ENCODE data around the gene COCH.

The COCH gene

DNA sequence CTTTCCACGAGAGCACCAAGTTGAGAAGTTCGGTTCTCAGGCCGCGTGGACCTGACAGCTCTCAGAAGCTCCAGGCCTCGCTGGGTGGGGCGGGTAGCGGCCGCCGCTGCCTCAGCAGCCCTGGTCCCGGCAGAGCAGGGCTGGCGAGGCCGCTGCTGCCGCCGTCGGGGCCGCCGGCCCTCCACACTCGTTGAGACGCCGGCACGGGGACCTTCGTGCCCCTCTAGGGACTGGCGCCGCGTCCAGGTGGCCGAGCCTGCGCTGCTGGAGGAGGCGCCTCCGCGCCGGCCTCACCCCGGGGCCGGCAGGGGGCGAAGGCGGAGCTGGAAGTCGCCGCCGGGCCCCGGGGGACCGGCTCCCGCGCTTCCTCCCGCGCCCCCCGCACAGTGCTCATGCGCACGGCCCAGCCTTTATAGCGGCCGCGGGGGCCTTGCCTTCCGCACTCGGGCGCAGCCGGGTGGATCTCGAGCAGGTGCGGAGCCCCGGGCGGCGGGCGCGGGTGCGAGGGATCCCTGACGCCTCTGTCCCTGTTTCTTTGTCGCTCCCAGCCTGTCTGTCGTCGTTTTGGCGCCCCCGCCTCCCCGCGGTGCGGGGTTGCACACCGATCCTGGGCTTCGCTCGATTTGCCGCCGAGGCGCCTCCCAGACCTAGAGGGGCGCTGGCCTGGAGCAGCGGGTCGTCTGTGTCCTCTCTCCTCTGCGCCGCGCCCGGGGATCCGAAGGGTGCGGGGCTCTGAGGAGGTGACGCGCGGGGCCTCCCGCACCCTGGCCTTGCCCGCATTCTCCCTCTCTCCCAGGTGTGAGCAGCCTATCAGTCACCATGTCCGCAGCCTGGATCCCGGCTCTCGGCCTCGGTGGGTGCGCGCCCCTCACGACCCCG is at the start of gene COCH (continued):
- 0 out of 2 replicates have a peak, but pooled peaks have one; percentile 21 for TF ChIP-seq ZNF335 (tag by site-specific recombination; conservative IDR thresholded peaks at IDR 0.05)
- TF ChIP-seq ZBTB8A (tag by site-specific recombination; IDR thresholded peaks at IDR 0.05), result peak; percentile 85
- no peak for TF ChIP-seq ZNF48 (tag by site-specific recombination; IDR thresholded peaks at IDR 0.05)
- TF ChIP-seq, protein P1, sequence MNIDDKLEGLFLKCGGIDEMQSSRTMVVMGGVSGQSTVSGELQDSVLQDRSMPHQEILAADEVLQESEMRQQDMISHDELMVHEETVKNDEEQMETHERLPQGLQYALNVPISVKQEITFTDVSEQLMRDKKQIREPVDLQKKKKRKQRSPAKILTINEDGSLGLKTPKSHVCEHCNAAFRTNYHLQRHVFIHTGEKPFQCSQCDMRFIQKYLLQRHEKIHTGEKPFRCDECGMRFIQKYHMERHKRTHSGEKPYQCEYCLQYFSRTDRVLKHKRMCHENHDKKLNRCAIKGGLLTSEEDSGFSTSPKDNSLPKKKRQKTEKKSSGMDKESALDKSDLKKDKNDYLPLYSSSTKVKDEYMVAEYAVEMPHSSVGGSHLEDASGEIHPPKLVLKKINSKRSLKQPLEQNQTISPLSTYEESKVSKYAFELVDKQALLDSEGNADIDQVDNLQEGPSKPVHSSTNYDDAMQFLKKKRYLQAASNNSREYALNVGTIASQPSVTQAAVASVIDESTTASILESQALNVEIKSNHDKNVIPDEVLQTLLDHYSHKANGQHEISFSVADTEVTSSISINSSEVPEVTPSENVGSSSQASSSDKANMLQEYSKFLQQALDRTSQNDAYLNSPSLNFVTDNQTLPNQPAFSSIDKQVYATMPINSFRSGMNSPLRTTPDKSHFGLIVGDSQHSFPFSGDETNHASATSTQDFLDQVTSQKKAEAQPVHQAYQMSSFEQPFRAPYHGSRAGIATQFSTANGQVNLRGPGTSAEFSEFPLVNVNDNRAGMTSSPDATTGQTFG (tag by site-specific recombination; IDR thresholded peaks at IDR 0.05; ENCODE audit: borderline replicate concordance), result no peak
- TF ChIP-seq ZNF324 (tag by site-specific recombination; IDR thresholded peaks at IDR 0.05), result 0 out of 2 replicates have a peak, but pooled peaks have one; percentile 15
- no peak for TF ChIP-seq ZNF112 (tag by site-specific recombination; IDR thresholded peaks at IDR 0.05)
- no peak for TF ChIP-seq ZNF530 (tag by site-specific recombination; IDR thresholded peaks at IDR 0.05; ENCODE audit: low read depth)
- peak; percentile 41; the same call in 1 of the 2 replicates for TF ChIP-seq EGR2 (tag by site-specific recombination; IDR thresholded peaks at IDR 0.05; ENCODE audit: low read depth)
- TF ChIP-seq, protein P2, sequence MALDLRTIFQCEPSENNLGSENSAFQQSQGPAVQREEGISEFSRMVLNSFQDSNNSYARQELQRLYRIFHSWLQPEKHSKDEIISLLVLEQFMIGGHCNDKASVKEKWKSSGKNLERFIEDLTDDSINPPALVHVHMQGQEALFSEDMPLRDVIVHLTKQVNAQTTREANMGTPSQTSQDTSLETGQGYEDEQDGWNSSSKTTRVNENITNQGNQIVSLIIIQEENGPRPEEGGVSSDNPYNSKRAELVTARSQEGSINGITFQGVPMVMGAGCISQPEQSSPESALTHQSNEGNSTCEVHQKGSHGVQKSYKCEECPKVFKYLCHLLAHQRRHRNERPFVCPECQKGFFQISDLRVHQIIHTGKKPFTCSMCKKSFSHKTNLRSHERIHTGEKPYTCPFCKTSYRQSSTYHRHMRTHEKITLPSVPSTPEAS (tag by site-specific recombination; IDR thresholded peaks at IDR 0.05), result no peak
- TF ChIP-seq, protein P3, sequence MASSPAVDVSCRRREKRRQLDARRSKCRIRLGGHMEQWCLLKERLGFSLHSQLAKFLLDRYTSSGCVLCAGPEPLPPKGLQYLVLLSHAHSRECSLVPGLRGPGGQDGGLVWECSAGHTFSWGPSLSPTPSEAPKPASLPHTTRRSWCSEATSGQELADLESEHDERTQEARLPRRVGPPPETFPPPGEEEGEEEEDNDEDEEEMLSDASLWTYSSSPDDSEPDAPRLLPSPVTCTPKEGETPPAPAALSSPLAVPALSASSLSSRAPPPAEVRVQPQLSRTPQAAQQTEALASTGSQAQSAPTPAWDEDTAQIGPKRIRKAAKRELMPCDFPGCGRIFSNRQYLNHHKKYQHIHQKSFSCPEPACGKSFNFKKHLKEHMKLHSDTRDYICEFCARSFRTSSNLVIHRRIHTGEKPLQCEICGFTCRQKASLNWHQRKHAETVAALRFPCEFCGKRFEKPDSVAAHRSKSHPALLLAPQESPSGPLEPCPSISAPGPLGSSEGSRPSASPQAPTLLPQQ (tag by site-specific recombination; IDR thresholded peaks at IDR 0.05), result peak; percentile 64; the same call in 1 of the 2 replicates
- no peak for TF ChIP-seq ZNF837 (tag by site-specific recombination; IDR thresholded peaks at IDR 0.05)
- TF ChIP-seq ZNF549 (tag by site-specific recombination; IDR thresholded peaks at IDR 0.05), result no peak
- TF ChIP-seq ZNF184 (tag by site-specific recombination; IDR thresholded peaks at IDR 0.05), result 0 out of 2 replicates have a peak, but pooled peaks have one; percentile 60
- TF ChIP-seq, protein P4, sequence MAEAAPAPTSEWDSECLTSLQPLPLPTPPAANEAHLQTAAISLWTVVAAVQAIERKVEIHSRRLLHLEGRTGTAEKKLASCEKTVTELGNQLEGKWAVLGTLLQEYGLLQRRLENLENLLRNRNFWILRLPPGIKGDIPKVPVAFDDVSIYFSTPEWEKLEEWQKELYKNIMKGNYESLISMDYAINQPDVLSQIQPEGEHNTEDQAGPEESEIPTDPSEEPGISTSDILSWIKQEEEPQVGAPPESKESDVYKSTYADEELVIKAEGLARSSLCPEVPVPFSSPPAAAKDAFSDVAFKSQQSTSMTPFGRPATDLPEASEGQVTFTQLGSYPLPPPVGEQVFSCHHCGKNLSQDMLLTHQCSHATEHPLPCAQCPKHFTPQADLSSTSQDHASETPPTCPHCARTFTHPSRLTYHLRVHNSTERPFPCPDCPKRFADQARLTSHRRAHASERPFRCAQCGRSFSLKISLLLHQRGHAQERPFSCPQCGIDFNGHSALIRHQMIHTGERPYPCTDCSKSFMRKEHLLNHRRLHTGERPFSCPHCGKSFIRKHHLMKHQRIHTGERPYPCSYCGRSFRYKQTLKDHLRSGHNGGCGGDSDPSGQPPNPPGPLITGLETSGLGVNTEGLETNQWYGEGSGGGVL (tag by site-specific recombination; IDR thresholded peaks at IDR 0.05), result peak; percentile 24; the same call in 1 of the 2 replicates
- no peak for TF ChIP-seq ZNF248 (tag by site-specific recombination; IDR thresholded peaks at IDR 0.05)
- TF ChIP-seq OSR2 (tag by site-specific recombination; IDR thresholded peaks at IDR 0.05), result peak; percentile 32; the same call in 1 of the 2 replicates
- peak; percentile 61; the same call in 1 of the 2 replicates for TF ChIP-seq ZNF501 (tag by site-specific recombination; IDR thresholded peaks at IDR 0.05)
- no peak for TF ChIP-seq GLI2 (tag by site-specific recombination; IDR thresholded peaks at IDR 0.05; ENCODE audit: borderline replicate concordance, low read depth)
- TF ChIP-seq WT1 (tag by site-specific recombination; IDR thresholded peaks at IDR 0.05), result 0 out of 2 replicates have a peak, but pooled peaks have one; percentile 12
- TF ChIP-seq ZXDB (tag by site-specific recombination; IDR thresholded peaks at IDR 0.05), result peak; percentile 53; the same call in 1 of the 2 replicates
- TF ChIP-seq, protein P5, sequence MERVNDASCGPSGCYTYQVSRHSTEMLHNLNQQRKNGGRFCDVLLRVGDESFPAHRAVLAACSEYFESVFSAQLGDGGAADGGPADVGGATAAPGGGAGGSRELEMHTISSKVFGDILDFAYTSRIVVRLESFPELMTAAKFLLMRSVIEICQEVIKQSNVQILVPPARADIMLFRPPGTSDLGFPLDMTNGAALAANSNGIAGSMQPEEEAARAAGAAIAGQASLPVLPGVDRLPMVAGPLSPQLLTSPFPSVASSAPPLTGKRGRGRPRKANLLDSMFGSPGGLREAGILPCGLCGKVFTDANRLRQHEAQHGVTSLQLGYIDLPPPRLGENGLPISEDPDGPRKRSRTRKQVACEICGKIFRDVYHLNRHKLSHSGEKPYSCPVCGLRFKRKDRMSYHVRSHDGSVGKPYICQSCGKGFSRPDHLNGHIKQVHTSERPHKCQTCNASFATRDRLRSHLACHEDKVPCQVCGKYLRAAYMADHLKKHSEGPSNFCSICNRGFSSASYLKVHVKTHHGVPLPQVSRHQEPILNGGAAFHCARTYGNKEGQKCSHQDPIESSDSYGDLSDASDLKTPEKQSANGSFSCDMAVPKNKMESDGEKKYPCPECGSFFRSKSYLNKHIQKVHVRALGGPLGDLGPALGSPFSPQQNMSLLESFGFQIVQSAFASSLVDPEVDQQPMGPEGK (tag by site-specific recombination; IDR thresholded peaks at IDR 0.05), result peak; percentile 89
- TF ChIP-seq ZNF2 (tag by site-specific recombination; IDR thresholded peaks at IDR 0.05), result peak; percentile 60; the same call in 1 of the 2 replicates
- no peak for TF ChIP-seq ZNF138 (tag by site-specific recombination; IDR thresholded peaks at IDR 0.05; ENCODE audit: borderline replicate concordance)
- peak; percentile 47 for TF ChIP-seq ZNF596 (tag by site-specific recombination; IDR thresholded peaks at IDR 0.05)
- TF ChIP-seq ZNF747 (tag by site-specific recombination; IDR thresholded peaks at IDR 0.05), result no peak
- TF ChIP-seq, protein P6, sequence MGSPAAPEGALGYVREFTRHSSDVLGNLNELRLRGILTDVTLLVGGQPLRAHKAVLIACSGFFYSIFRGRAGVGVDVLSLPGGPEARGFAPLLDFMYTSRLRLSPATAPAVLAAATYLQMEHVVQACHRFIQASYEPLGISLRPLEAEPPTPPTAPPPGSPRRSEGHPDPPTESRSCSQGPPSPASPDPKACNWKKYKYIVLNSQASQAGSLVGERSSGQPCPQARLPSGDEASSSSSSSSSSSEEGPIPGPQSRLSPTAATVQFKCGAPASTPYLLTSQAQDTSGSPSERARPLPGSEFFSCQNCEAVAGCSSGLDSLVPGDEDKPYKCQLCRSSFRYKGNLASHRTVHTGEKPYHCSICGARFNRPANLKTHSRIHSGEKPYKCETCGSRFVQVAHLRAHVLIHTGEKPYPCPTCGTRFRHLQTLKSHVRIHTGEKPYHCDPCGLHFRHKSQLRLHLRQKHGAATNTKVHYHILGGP (tag by site-specific recombination; IDR thresholded peaks at IDR 0.05), result no peak
- 0 out of 2 replicates have a peak, but pooled peaks have one; percentile 15 for TF ChIP-seq ZBTB7A (tag by site-specific recombination; IDR thresholded peaks at IDR 0.05; ENCODE audit: low read depth)
- peak; percentile 87; the same call in 1 of the 2 replicates for TF ChIP-seq ZNF561 (tag by site-specific recombination; IDR thresholded peaks at IDR 0.05; ENCODE audit: borderline replicate concordance)
- peak; percentile 93 for TF ChIP-seq GLIS1 (tag by site-specific recombination; IDR thresholded peaks at IDR 0.05)
